Suprapubic skin (tissue), 4 donors: ENCODE results near the gene P2RY14. TPM values are rescaled to one million over a fixed set of nuclear protein-coding genes. Genes with fewer than 3 reads are reported as not detected.

Source experiments
- DNase-seq, 2 donors: peaks; one replicate each; pipeline ENCODE4 v3.0.0-alpha.2; 2019; ENCODE audit warnings: low spot score in 2 of 2
- H3K27ac ChIP-seq: fragments of 200-600 bp; sonication (generic); one replicate; pipeline ENCODE4 v1.5.1; 2019
- H3K27me3 ChIP-seq: fragments of 200-600 bp; sonication (generic); one replicate; pipeline ENCODE4 v1.5.1; 2019
- H3K36me3 ChIP-seq: fragments of 200-600 bp; sonication (generic); one replicate; pipeline ENCODE4 v1.5.1; 2019
- H3K4me1 ChIP-seq: fragments of 200-600 bp; sonication (generic); one replicate; pipeline ENCODE4 v1.5.1; 2019
- H3K4me3 ChIP-seq: fragments of 200-600 bp; sonication (generic); one replicate; pipeline ENCODE4 v1.5.1; 2019; ENCODE audit warnings: mild to moderate bottlenecking
- H3K9me3 ChIP-seq: fragments of 200-600 bp; sonication (generic); one replicate; pipeline ENCODE4 v1.5.1; 2019
- EP300 ChIP-seq: sonication (generic); formaldehyde crosslinking; IDR thresholded peaks from one replicate; pipeline ENCODE4 v1.6.1; 2017; ENCODE audit warnings: antibody characterized with exemption
- POLR2A ChIP-seq, 2 donors: fragments of 450-650 bp; IDR thresholded peaks; one replicate each; pipeline ENCODE4 v1.6.1; 2017; ENCODE audit warnings: antibody characterized with exemption in 2 of 2, mild to moderate bottlenecking in 2 of 2, moderate library complexity in 2 of 2
- POLR2AphosphoS5 ChIP-seq, 3 donors: sonication (generic); formaldehyde crosslinking; IDR thresholded peaks; one replicate each; pipeline ENCODE4 v1.6.1; 2017; ENCODE audit warnings: antibody characterized with exemption in 3 of 3
- WGBS: methylation state at CpG from one replicate; pipeline ENCODE4 v1.1.5; 2018; 5-methylcytosine and 5-hydroxymethylcytosine counted together
- total RNA-seq, 4 donors: library from RNA; depleted of rRNA; stranded (reverse); fragments of >200 nt; gene quantifications; one replicate each; pipeline ENCODE4 v1.1.0, GENCODE V29; 2016
- TF ChIP-seq, protein P1 (sequence below), 2 donors: fragments of 200-600 bp in 1 of 2; fragments of 450-650 bp in 1 of 2; sonication (generic) in 1 of 2; IDR thresholded peaks; one replicate each; pipeline ENCODE4 v1.5.1; 2016 to 2019; ENCODE audit warnings: antibody characterized with exemption in 2 of 2, mild to moderate bottlenecking in 1 of 2, moderate library complexity in 1 of 2

The P2RY14 gene
- total RNA-seq, 4 donors from 2014 or later: 1.1 to 4.2 (median 2.4) TPM

DNA sequence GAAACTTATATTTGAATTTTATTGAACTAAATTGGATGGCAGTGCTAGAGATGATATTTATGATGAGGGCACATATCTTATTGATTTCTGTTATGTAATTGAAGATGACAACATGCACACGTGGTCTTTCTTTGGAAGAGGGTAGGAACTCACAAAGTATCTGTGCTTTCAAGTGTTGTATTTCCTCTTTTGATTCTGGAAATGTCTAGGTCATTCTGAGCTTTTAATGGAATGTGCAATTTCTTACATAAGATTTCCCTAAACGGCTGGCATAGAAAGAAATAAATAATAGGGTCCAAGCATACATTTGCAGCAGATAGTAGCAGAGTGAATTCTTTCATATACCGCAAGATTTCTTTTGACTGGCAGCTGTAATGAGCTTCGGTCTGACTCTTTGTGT is 65.2 kb downstream of the P2RY14 start:
- WGBS: 84% methylated on average over 4 of the region's 4 CpGs
- no peak overlapping the region for H3K4me3 ChIP-seq
- H3K9me3 ChIP-seq: no peaks in the 10 kb centered on the region
- no peak for DNase-seq
- H3K4me1 ChIP-seq: no peaks in the 10 kb centered on the region
- H3K36me3 ChIP-seq: no peaks in the 10 kb centered on the region
- TF ChIP-seq POLR2AphosphoS5 (IDR thresholded peaks at IDR 0.05) (no peak), EP300 (no peak), POLR2A (IDR thresholded peaks at IDR 0.05) (no peak)
- TF ChIP-seq, protein P1, sequence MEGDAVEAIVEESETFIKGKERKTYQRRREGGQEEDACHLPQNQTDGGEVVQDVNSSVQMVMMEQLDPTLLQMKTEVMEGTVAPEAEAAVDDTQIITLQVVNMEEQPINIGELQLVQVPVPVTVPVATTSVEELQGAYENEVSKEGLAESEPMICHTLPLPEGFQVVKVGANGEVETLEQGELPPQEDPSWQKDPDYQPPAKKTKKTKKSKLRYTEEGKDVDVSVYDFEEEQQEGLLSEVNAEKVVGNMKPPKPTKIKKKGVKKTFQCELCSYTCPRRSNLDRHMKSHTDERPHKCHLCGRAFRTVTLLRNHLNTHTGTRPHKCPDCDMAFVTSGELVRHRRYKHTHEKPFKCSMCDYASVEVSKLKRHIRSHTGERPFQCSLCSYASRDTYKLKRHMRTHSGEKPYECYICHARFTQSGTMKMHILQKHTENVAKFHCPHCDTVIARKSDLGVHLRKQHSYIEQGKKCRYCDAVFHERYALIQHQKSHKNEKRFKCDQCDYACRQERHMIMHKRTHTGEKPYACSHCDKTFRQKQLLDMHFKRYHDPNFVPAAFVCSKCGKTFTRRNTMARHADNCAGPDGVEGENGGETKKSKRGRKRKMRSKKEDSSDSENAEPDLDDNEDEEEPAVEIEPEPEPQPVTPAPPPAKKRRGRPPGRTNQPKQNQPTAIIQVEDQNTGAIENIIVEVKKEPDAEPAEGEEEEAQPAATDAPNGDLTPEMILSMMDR (IDR thresholded peaks at IDR 0.05): no peak
- no peak overlapping the region for H3K27ac ChIP-seq
- no peaks in the 10 kb centered on the region for H3K27me3 ChIP-seq

DNA sequence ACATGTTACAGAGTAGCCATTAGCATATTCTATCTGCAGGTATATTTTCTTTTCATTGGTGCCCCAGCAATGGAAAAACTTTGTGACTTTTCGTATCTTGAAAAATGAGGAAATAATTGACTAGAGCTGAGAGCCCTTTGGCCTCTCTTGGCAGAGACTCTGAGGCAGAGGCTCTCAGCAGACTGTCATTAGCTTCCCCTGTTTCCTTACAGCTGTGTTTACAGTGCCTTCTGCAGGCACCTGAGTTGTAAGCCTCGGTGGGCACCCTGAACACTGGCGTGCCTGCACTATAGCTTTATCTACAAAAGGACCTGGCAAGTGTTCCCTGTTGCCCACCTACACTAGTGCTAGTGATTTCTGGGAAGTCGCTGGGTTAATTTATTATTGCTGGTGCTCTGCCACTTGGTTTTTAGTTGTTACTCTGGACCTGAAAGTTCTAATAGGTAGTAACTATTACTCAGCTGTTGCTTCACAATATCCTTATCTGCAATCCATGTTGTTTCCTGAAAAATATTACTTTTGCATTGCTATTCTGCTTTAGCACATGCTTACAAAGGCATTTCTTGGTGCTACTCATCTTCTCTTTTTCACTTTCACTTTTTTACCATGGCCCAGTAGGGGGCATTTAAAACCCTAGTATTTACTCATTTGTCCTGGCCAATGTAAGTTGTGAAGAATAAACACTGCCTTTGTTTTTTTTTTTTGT is 67.5 kb downstream of the P2RY14 start:
- H3K36me3 ChIP-seq: no peaks in the 10 kb centered on the region
- H3K4me3 ChIP-seq: no peak overlapping the region
- H3K4me1 ChIP-seq: no peaks in the 10 kb centered on the region
- no peak for TF ChIP-seq POLR2A (IDR thresholded peaks at IDR 0.05)
- TF ChIP-seq EP300: no peak
- no peak for TF ChIP-seq POLR2AphosphoS5 (IDR thresholded peaks at IDR 0.05)
- TF ChIP-seq, protein P1 (IDR thresholded peaks at IDR 0.05): no peak
- H3K9me3 ChIP-seq: no peaks in the 10 kb centered on the region
- no peaks in the 10 kb centered on the region for H3K27me3 ChIP-seq
- 60% methylated on average over 4 of the region's 4 CpGs for WGBS
- no peak overlapping the region for H3K27ac ChIP-seq
- DNase-seq: no peak

DNA sequence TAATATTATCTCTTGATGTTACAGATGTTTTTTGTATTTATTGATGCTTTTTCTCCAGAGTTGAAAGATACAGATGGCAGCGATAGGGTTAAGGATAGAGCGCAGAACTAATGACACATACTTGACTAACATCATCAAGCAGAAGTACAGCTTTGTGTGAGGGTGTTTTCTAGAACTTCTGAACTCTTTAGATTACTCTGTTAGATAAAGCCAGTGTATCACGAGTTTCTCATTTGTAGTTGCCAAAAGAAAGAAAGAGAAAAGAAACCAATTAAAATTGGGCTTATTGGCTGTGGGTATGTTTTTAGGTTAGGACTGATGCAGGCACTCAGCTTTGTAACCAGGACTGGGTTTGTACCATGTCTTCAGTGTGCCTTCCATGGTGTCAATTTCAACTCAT is 68.7 kb downstream of the P2RY14 start:
- H3K36me3 ChIP-seq: no peaks in the 10 kb centered on the region
- no peaks in the 10 kb centered on the region for H3K27me3 ChIP-seq
- DNase-seq: no peak
- TF ChIP-seq POLR2A (IDR thresholded peaks at IDR 0.05): no peak
- no peak for TF ChIP-seq EP300
- TF ChIP-seq POLR2AphosphoS5 (IDR thresholded peaks at IDR 0.05): no peak
- TF ChIP-seq, protein P1 (IDR thresholded peaks at IDR 0.05): no peak
- H3K4me3 ChIP-seq: no peak overlapping the region
- no peaks in the 10 kb centered on the region for H3K9me3 ChIP-seq
- no peaks in the 10 kb centered on the region for H3K4me1 ChIP-seq
- 49% methylated on average over 3 of the region's 3 CpGs for WGBS
- H3K27ac ChIP-seq: no peak overlapping the region

DNA sequence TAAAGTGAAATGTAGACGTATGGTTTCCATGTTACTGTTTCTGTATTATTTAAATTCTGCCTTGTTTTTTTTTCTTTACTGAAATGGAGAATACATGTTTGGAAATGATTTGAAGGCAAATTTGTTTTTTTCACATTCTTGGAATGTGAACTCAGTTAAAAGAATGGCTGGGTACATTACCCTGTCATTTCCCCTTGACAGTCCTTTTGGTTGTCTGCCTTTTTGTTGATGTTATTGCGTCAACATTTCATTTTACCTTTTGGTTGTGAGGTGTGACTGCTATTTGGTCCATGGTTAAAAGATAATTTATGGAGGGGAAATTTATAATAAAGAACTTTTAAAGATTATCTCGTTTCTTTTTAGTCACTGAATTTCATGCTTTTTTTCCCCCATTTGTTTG is 72.1 kb downstream of the P2RY14 start:
- no peaks in the 10 kb centered on the region for H3K36me3 ChIP-seq
- DNase-seq: no peak
- H3K4me3 ChIP-seq: no peak overlapping the region
- H3K9me3 ChIP-seq: no peaks in the 10 kb centered on the region
- TF ChIP-seq EP300 (no peak), POLR2AphosphoS5 (IDR thresholded peaks at IDR 0.05) (no peak), POLR2A (IDR thresholded peaks at IDR 0.05) (no peak)
- TF ChIP-seq, protein P1 (IDR thresholded peaks at IDR 0.05): no peak
- H3K27ac ChIP-seq: no peak overlapping the region
- whole genome bisulfite sequencing: 82% methylated on average over 3 of the region's 3 CpGs
- no peaks in the 10 kb centered on the region for H3K4me1 ChIP-seq
- H3K27me3 ChIP-seq: no peaks in the 10 kb centered on the region

DNA sequence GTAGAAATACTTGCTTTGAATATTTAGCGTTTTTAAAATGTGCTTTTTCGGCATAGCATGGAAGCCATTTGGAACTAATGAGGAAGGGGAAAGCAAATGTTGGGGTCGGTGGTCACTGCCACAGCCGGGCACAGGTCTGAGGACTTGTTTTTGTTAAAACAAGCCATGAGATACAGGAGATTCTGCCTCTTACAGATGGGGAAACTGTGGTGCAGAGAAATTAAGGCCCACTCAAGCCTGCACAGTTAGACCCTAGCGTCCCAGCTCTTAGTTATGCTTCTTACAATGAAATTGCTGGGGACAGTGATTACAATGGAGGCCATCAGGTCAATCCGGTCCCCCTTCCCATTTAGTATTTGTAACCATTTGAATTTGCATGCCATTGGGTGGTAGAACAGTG is 72.9 kb downstream of the P2RY14 start:
- Histone ChIP-seq H3K9me3 (no peaks in the 10 kb centered on the region), H3K27ac (no peak overlapping the region), H3K27me3 (no peaks in the 10 kb centered on the region), H3K4me1 (no peaks in the 10 kb centered on the region), H3K4me3 (no peak overlapping the region), H3K36me3 (no peaks in the 10 kb centered on the region)
- whole genome bisulfite sequencing: 92% methylated on average over 6 of the region's 6 CpGs
- TF ChIP-seq POLR2A (IDR thresholded peaks at IDR 0.05): no peak
- TF ChIP-seq, protein P1 (IDR thresholded peaks at IDR 0.05): no peak
- TF ChIP-seq EP300: no peak
- no peak for TF ChIP-seq POLR2AphosphoS5 (IDR thresholded peaks at IDR 0.05)
- DNase-seq: no peak
